GM20000 (cell line): Measurements from ENCODE around the gene MAK.

Source experiments
- DNase-seq: peaks from one replicate; pipeline ENCODE4 v3.0.0; 2012; ENCODE audit warnings: low spot score
- CTCF ChIP-seq: IDR thresholded peaks from 2 replicates; pipeline ENCODE4 v1.5.1; 2012; ENCODE audit warnings: mild to moderate bottlenecking, control low read depth; ENCODE audit errors: extremely low read depth, missing control alignments

The MAK gene

GRCh38 chr6:10713962-10714361, 124.4 kb downstream of the MAK start:
- DNase-seq, result no peak
- no peak for TF ChIP-seq CTCF
